Caco-2 (cell line): ENCODE data around the gene FOLR3. TPM values are rescaled to one million over a fixed set of nuclear protein-coding genes. Genes with fewer than 3 reads are reported as not detected.
"Not testable (repeated sequence)": the region's sequence is repeated elsewhere in the genome, so short reads cannot be mapped to it uniquely, and the experiment has no call there.

Experiments
- BruUV-seq: library from RNA; stranded (reverse); fragments of 400-500 nt; replicated peaks from 2 replicates; lab custom pipeline; 2021; lab: Mats Ljungman, UMichigan
- CTCF ChIA-PET: fragments of 300-600 bp; sonication (Branson Sonifier 250); formaldehyde crosslinking; loops from one replicate; lab custom pipeline; 2022; ENCODE audit warnings: antibody characterized with exemption; lab: Charles Lee
- POLR2A ChIA-PET: fragments of 300-600 bp; sonication (Branson Sonifier 250); formaldehyde crosslinking; loops from one replicate; lab custom pipeline; 2022; ENCODE audit warnings: antibody characterized with exemption; lab: Charles Lee
- DNase-seq, 2 experiments: peaks; one replicate each; pipeline versions ENCODE4 v3.0.0 to v3.0.0-alpha.2; 2020 to 2022
- H3K27me3 ChIP-seq: replicated peaks from 2 replicates; pipeline ENCODE4 v1.6.0; 2011; ENCODE audit warnings: low read length; ENCODE audit not compliant: control insufficient read depth, insufficient read depth
- H3K36me3 ChIP-seq: 2 replicates; pipeline ENCODE4 v1.5.1; 2011; ENCODE audit warnings: low read length; ENCODE audit not compliant: control insufficient read depth, insufficient read depth
- H3K4me1 ChIP-seq: fragments of 250-450 bp; sonication (Bioruptor Pico); 2 replicates; pipeline ENCODE4 v1.5.1; 2020; ENCODE audit warnings: mild to moderate bottlenecking
- H3K4me3 ChIP-seq: 2 replicates; pipeline ENCODE4 v1.5.1; 2011; ENCODE audit warnings: low read depth, mild to moderate bottlenecking, control low read depth, low read length
- H3K9me3 ChIP-seq: fragments of 250-450 bp; sonication (Bioruptor Pico); 2 replicates; pipeline ENCODE4 v1.5.1; 2020; ENCODE audit warnings: mild to moderate bottlenecking, moderate library complexity
- H3K27ac Mint-ChIP-seq: one replicate; pipeline ENCODE4 v1.8.0; 2022; ENCODE audit warnings: mixed read lengths; ENCODE audit not compliant: unreplicated experiment
- H3K27me3 Mint-ChIP-seq: one replicate; pipeline ENCODE4 v1.8.0; 2022; ENCODE audit warnings: mixed read lengths; ENCODE audit not compliant: insufficient read depth, unreplicated experiment
- H3K36me3 Mint-ChIP-seq: one replicate; pipeline ENCODE4 v1.8.0; 2022; ENCODE audit warnings: mild to moderate bottlenecking, mixed read lengths; ENCODE audit not compliant: insufficient read depth, unreplicated experiment
- H3K4me1 Mint-ChIP-seq: one replicate; pipeline ENCODE4 v1.8.0; 2022; ENCODE audit warnings: low read depth, mixed read lengths; ENCODE audit not compliant: unreplicated experiment
- H3K4me3 Mint-ChIP-seq: one replicate; pipeline ENCODE4 v1.8.0; 2022; ENCODE audit warnings: mild to moderate bottlenecking, moderate library complexity, mixed read lengths; ENCODE audit not compliant: unreplicated experiment
- H3K9me3 Mint-ChIP-seq: one replicate; pipeline ENCODE4 v1.8.0; 2022; ENCODE audit warnings: mixed read lengths; ENCODE audit not compliant: unreplicated experiment
- intact Hi-C: fragments of 100-400 bp; cut with micrococcal nuclease; formaldehyde crosslinking; loops from one replicate; pipeline ENCODE4 v1.10.0; 2022; ENCODE audit not compliant: unreplicated experiment
- total RNA-seq: library from RNA; stranded (reverse); gene quantifications from 2 replicates; pipeline ENCODE4 v1.2.3, GENCODE V29; 2022
- TF ChIP-seq, protein P1 (sequence below), 2 experiments: fragments of 200-600 bp in 1 of 2; IDR thresholded peaks; 1 replicate in 1 of 2; 2 replicates in 1 of 2; pipeline versions ENCODE4 v1.5.1 to v1.8.0; 2011 to 2022; ENCODE audit warnings: antibody characterized with exemption in 1 of 2, control low read depth in 1 of 2, inconsistent platforms in 1 of 2, low read depth in 1 of 2, low read length in 1 of 2, mild to moderate bottlenecking in 1 of 2, moderate library complexity in 1 of 2; ENCODE audit not compliant: insufficient read depth in 1 of 2, severe bottlenecking in 1 of 2, unreplicated experiment in 1 of 2

The FOLR3 gene
- total RNA-seq, 1 experiment from 2014 or later: not detected

DNA sequence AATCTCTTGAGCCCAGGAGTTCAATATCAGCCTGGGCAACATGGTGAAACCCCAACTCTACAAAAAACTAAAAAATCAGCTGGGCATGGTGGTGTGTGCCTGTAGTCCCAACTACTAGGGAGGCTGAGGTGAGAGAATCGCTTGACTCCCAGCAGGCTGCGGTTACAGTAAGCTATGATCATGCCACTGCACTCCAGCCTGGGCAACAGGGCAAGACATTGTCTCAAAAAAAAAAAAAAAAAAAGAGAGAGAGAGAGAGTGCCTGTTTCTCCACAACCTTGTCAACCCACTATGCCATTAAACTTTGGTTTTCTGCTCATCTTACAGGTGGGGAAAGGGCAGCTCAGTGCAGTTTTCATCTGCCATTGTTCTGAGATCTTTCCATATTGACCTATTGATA lies 5.1 kb downstream of the FOLR3 start:
- intact Hi-C loops: no loop called here
- H3K9me3 ChIP-seq: no peaks in the 10 kb centered on the region
- H3K4me1 ChIP-seq: peaks cover 8% of the 10 kb centered on the region
- Mint-ChIP-seq H3K4me1 (peaks cover 22% of the 10 kb centered on the region), H3K27me3 (no peaks in the 10 kb centered on the region), H3K4me3 (no peak overlapping the region), H3K27ac (no peak overlapping the region), H3K9me3 (peaks cover 9% of the 10 kb centered on the region), H3K36me3 (peaks cover 5% of the 10 kb centered on the region)
- ChIA-PET CTCF (interaction anchor here (1.0 kb wide), 1 partner anchor 115 kb away, joined by 3 read pairs; no protein-coding TSS in a partner anchor), POLR2A (no interaction called here)
- no peak for DNase-seq
- no peaks in the 10 kb centered on the region for H3K36me3 ChIP-seq
- H3K27me3 ChIP-seq: no peaks in the 10 kb centered on the region
- TF ChIP-seq, protein P1, sequence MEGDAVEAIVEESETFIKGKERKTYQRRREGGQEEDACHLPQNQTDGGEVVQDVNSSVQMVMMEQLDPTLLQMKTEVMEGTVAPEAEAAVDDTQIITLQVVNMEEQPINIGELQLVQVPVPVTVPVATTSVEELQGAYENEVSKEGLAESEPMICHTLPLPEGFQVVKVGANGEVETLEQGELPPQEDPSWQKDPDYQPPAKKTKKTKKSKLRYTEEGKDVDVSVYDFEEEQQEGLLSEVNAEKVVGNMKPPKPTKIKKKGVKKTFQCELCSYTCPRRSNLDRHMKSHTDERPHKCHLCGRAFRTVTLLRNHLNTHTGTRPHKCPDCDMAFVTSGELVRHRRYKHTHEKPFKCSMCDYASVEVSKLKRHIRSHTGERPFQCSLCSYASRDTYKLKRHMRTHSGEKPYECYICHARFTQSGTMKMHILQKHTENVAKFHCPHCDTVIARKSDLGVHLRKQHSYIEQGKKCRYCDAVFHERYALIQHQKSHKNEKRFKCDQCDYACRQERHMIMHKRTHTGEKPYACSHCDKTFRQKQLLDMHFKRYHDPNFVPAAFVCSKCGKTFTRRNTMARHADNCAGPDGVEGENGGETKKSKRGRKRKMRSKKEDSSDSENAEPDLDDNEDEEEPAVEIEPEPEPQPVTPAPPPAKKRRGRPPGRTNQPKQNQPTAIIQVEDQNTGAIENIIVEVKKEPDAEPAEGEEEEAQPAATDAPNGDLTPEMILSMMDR (IDR thresholded peaks at IDR 0.05; ENCODE audit: insufficient read depth in 1 of 2, low read depth in 1 of 2, low read length in 1 of 2, severe bottlenecking in 1 of 2, unreplicated experiment in 1 of 2): no peak
- H3K4me3 ChIP-seq: no peak overlapping the region
- no TSS peak for BruUV-seq

GRCh38 chr11:72141066-72141465 lies 5.5 kb downstream of the FOLR3 start:
- no peaks in the 10 kb centered on the region for H3K9me3 ChIP-seq
- TF ChIP-seq, protein P1 (IDR thresholded peaks at IDR 0.05; ENCODE audit: insufficient read depth in 1 of 2, low read depth in 1 of 2, low read length in 1 of 2, severe bottlenecking in 1 of 2, unreplicated experiment in 1 of 2): no peak
- Mint-ChIP-seq H3K9me3 (peaks cover 9% of the 10 kb centered on the region), H3K36me3 (peaks cover 5% of the 10 kb centered on the region), H3K27me3 (no peaks in the 10 kb centered on the region), H3K4me1 (peaks cover 22% of the 10 kb centered on the region), H3K27ac (no peak overlapping the region), H3K4me3 (no peak overlapping the region)
- CTCF ChIA-PET: interaction anchor here (1.0 kb wide), 1 partner anchor 116 kb away, joined by 3 read pairs; no protein-coding TSS in a partner anchor
- no peaks in the 10 kb centered on the region for H3K27me3 ChIP-seq
- H3K4me3 ChIP-seq: no peak overlapping the region
- BruUV-seq: no TSS peak
- POLR2A ChIA-PET: no interaction called here
- DNase-seq: no peak
- peaks cover 8% of the 10 kb centered on the region for H3K4me1 ChIP-seq
- no peaks in the 10 kb centered on the region for H3K36me3 ChIP-seq
- intact Hi-C loops: no loop called here

- H3K27me3 Mint-ChIP-seq, CTCF ChIA-PET, intact Hi-C loops: not testable (repeated sequence)
Measured at GRCh38 chr11:72142086-72142485, 6.6 kb downstream of the FOLR3 start.

DNA sequence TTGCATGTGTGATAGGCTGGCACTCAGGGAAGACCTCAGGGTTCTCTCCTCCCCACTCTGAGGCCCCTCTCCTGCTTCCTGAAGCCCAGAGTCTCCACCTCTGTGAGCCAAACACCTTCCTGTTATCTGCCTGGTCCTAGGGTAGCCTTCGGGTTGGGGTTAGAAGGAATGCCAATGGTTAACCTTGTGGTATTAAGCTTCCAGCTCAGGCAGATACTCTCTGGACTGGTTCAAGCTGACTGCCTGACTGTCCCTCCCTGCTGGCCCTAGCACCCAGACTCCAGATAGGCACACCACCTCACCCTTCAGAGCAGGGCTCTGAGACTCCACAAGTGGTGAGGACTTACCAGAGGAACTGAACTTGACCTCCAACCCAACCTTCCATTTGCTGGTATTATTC lies 7.0 kb downstream of the FOLR3 start:
- H3K4me3 Mint-ChIP-seq, BruUV-seq, H3K9me3 ChIP-seq, H3K27ac Mint-ChIP-seq, H3K27me3 ChIP-seq, H3K4me3 ChIP-seq, DNase-seq, H3K4me1 ChIP-seq, POLR2A ChIA-PET, intact Hi-C loops, H3K36me3 ChIP-seq, H3K27me3 Mint-ChIP-seq, H3K36me3 Mint-ChIP-seq, H3K9me3 Mint-ChIP-seq: not testable (repeated sequence)
- CTCF ChIA-PET: interaction anchor here (1.9 kb wide), 2 partner anchors 30 to 42 kb away, joined by 4 to 13 read pairs; partner anchors contain the start of gene ANAPC15
- H3K4me1 Mint-ChIP-seq: peaks cover 22% of the 10 kb centered on the region

More at GRCh38 chr11:72142086-72142485, 6.6 kb downstream of the FOLR3 start:
- H3K4me3 ChIP-seq, H3K27ac Mint-ChIP-seq, H3K27me3 ChIP-seq, H3K9me3 Mint-ChIP-seq, H3K36me3 Mint-ChIP-seq, H3K9me3 ChIP-seq, BruUV-seq, H3K4me1 ChIP-seq, POLR2A ChIA-PET, H3K4me3 Mint-ChIP-seq, H3K36me3 ChIP-seq: not testable (repeated sequence)
- DNase-seq: peak; percentile 36 to 73
- H3K4me1 Mint-ChIP-seq: peaks cover 22% of the 10 kb centered on the region
